Activated CD8-positive, alpha-beta memory T cell treated with anti-CD3 and anti-CD28 coated beads, Interleukin-2, amount 50 U/mL, for 24 hours (primary cell): ENCODE measurements around the gene NLRC5.
A peak's percentile ranks its signal among the peaks of the same experiment; 100 is the strongest.

Experiments used
- DNase-seq: peaks from one replicate; pipeline ENCODE4 v3.0.0-alpha.2; 2020; ENCODE audit errors: extremely low read depth

NLRC5 gene, protein sequence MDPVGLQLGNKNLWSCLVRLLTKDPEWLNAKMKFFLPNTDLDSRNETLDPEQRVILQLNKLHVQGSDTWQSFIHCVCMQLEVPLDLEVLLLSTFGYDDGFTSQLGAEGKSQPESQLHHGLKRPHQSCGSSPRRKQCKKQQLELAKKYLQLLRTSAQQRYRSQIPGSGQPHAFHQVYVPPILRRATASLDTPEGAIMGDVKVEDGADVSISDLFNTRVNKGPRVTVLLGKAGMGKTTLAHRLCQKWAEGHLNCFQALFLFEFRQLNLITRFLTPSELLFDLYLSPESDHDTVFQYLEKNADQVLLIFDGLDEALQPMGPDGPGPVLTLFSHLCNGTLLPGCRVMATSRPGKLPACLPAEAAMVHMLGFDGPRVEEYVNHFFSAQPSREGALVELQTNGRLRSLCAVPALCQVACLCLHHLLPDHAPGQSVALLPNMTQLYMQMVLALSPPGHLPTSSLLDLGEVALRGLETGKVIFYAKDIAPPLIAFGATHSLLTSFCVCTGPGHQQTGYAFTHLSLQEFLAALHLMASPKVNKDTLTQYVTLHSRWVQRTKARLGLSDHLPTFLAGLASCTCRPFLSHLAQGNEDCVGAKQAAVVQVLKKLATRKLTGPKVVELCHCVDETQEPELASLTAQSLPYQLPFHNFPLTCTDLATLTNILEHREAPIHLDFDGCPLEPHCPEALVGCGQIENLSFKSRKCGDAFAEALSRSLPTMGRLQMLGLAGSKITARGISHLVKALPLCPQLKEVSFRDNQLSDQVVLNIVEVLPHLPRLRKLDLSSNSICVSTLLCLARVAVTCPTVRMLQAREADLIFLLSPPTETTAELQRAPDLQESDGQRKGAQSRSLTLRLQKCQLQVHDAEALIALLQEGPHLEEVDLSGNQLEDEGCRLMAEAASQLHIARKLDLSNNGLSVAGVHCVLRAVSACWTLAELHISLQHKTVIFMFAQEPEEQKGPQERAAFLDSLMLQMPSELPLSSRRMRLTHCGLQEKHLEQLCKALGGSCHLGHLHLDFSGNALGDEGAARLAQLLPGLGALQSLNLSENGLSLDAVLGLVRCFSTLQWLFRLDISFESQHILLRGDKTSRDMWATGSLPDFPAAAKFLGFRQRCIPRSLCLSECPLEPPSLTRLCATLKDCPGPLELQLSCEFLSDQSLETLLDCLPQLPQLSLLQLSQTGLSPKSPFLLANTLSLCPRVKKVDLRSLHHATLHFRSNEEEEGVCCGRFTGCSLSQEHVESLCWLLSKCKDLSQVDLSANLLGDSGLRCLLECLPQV (N-terminal part only)

DNA sequence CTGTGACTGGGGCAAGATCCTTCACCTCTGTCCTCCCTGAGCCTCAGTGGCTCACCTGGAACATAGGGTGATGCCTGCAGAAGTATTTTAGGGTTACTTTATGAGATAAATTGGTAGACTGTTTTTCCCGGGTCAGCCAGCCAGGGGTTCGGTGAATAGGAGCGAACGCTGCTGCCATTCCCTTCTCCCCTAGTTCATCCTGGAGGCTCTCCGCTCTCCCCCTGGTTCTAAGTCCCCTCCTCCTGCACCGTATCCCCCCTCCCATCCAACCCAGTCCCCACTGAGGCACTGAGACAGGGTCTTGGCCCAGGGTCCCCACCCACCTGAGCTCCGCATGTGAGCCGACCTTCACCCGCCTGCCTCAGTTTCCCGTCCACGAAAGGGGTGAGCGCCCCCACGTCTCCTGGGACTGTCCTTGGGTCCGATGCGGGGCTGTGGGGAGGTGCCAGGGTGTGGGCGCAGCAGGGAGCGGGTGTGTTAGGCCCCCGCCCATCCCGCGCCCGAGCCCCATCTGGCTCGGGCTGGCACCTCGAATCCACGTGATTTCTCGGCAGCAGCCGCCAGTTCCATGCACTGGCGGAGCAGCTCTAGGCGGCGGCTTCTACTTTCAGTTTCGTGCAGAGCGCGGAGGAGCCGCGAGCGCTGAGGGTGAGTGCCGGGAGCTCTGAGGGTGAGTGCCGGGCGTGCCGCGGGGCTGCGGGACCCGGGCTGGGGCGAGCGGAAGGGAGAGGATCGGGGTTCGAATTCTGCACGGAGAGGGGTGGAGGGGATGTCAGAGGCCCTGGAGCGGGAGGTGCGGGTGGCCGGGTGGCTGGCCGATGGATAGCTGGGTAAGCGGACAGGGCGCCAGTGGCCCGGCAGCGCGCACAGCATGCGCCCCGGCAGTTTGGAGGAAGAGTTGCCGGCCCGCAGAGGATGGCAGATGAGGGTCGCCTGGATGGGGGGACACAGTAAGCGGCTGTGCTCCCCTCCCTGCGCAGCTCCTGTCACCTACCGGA, at the start of gene NLRC5:
NLRC5 (plus strand) TSS at position 610 of the 998 bp plus-strand sequence. CDS start 31,156 bp downstream, outside the sequence.
- peak; percentile 75 for DNase-seq

DNA sequence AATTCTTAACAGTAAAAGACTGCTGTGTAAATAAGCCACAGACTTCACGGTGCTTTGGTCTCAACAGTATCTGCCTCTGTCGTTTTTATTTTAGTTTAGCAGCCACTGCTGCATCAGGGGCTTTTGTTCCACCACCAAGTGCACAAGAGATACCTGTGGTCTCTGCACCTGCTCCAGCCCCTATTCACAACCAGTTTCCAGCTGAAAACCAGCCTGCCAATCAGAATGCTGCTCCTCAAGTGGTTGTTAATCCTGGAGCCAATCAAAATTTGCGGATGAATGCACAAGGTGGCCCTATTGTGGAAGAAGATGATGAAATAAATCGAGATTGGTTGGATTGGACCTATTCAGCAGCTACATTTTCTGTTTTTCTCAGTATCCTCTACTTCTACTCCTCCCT, 49.6 kb upstream of the NLRC5 start:
- no peak for DNase-seq

DNA sequence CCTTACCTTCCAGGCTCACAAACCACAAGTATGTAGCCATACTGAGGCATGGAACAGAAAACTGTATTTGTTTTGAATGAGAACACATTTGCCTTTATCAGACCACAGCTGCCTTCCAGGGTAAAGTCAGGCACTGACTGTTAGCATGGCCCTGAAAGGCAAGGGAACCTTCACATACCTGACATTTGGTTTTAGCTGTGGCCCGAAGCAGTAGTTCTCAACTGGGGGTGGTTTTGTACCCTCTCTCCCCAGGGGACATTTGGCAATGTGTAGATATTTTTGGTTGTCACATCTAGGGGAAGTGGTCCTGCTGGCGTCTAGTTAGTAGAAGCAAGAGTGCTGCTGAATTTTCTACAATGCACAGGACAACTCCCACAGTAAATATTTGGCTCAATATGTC, 48.3 kb upstream of the NLRC5 start:
- DNase-seq, result no peak

DNA sequence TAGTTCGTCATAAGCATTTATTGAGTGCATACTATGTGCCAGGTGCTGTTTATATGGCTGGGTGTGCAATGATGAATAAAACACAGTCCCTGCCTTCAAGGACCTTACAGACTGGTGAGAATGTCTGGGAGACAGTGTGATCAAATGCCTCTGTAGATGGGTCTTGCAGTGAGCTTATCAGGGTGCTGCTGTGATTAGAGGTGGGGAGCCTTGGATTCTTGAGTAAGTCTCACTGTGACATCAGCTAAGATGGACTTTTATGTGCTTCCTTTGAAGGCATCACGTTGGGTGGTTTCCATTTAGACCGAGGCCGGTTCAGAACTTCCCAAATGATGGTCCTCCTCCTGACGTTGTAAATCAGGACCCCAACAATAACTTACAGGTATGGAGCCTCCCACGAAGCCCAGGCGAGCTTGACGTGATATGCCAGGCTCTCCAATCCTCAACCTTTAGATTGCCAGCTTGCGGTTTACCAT, 47.5 kb upstream of the NLRC5 start:
- no peak for DNase-seq

DNA sequence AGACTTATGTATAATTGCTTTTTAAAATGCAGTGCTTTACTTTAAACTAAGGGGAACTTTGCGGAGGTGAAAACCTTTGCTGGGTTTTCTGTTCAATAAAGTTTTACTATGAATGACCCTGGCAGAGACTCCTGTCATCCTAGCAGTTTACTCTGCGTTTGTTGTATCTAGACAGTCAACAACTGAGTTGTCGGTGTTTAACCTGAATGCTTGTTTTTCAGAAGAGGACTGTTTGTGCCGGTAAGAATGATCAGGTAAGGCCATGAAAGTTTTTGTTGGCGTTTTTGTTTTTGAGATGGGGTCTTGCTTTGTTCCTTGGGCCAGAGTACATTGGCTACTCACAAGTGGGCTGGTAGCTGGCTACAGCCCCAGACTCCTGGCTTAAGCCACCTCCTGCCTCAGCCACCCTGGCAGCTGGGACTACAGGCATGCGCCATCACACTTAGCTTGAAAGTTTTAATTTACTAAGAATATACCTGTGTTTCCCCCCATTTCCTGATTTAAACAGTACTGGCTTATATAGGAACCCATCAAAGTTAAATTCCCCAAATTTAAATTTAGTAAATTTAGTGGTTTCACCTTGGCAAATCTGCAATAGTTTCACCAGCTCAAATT, 45.5 kb upstream of the NLRC5 start:
- DNase-seq, result no peak

DNA sequence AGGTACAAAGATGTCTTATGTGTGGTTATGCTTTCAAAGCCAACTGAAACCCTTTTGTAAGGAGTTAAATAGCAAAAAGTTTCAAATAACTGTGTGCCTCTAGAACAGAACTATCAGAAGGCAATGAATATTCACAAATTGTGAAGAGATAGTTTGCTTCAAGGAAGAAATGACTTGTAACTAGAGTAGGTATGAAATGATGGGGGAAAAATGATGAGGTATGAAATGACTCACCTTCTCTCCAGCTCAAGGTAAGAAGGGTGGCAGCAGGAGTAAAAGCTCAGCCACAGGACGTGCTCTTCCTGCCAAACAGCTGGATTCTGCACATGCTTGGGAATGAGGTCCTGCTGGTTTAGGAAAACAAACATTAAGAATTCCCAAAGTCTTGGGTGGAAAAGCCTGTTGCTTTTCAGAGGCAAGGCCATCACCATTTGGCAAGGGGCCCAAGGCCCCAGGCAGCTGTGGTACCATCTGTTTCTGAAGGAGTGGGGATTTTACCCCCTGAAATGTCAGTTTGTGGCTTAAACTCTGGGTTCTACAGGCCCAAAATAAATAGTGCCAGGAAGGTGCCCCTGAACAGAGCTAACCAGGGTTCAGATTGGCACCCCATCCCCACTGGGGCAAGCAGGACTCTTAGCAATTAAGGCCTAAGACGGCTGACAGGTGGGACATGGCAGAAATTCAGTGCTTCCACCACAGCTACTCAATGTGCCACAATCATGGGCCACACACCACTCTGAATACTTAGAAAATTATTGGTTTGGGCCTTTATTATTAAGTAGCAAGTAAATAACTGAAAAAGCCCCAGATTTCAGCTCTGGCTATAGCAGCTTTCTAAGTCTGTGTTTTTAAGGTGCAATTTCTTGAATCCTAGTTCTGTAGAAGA, 44.2 kb upstream of the NLRC5 start:
- DNase-seq, result no peak

DNA sequence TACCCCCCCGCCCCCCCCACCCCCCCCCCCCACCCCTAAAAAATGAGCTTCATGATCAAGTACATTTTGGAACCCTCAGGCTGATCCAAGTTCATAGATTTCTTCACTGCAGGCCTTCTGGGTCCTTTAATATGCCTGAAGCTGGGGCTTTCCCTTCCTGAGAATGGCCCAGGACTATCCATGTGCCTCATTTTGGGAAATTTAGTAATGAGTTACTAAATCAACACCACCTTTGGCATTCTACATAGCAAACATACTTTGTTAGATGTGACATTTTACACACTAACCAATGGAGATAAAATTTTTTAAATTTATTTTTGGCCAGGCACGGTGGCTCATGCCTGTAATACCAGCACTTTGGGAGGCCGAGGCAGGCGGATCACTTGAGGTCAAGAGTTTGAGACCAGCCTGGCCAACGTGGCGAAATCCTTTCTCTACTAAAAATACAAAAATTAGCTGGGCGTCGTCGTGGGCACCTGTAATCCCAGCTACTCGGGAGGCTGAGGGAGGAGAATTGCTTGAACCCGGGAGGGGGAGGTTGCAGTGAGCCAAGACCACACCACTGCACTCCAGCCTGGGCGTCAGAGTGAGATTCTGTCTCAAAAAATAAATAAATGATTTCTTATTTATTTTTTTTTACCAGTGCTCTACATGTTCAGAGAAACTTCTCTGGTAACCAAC, 43.4 kb upstream of the NLRC5 start:
- DNase-seq, result no peak

DNA sequence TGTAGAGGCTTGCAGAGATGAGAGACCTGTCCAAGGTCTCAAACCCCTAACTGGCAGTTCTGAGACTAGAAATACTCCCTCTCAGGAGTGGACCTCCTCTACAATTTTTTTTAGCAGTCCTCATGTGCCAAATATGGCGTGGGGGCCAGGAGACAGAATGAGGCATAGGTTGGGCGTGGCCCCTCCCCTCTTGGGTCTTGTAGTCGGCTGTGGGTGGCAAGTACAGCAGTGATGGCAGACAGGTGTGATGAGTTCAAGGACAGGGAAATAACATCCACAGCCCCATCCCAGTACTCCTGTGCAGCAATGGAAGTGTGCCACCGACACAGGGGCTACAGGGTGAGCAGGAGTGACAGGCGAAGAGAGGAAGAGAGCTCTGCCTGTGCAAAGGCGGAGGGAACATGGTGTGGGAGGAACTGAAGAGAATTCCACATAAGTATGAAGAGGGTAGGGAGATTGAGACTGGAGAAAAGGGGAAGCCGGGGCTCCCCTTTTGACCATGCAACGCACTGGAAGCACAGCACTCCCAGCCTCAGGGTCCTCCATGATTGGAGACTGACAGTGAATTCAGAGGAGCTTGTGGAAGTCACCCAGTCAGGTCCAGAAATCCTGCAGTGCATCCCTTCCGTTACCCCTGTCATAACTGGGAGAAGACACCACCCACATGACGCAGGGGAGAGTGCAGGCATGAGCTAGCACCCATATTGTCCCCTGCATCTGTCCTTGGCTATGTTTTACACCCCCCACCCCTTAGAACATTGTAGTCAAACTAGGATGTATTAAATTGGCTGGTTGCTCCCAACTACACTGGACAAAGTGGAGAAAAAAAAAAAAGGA, 42.4 kb upstream of the NLRC5 start:
- no peak for DNase-seq

DNA sequence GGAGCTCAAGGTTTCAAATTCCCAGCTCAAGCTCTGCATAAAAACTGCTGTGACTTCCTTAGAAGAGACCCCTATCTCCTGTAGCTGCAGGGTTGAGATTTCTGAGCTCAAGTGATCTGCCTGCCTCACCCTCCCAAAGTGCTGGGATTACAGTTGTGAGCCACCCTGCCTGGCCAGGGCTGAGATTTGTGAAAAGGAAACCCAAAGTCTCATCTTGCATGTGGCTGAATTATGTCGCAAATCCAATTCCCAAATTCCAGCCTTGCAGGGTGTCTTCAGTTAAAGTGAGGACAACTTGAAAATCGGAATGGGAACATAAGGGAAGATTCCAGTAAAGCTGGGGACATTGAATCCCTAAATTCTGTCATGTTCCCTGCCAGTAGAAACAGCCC, 41.8 kb upstream of the NLRC5 start:
- no peak for DNase-seq

DNA sequence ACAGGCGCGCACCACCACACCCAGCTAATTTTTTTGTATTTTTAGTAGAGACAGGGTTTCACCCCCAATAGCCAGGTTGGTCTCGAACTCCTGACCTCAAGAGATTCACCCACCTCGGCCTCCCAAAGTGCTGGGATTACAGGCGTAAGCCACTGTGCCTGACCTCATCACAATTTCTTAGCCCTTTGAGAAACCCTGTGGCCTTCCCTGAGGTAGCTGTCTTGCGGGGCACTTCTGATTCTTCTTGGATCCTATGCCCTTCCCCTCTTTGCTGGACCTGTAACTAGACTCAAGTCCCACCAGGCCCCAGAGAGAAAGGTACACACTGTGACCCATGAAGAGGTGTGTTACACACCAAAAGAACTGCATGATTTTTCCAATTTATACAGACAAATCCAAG, 41.1 kb upstream of the NLRC5 start:
- no peak for DNase-seq

DNA sequence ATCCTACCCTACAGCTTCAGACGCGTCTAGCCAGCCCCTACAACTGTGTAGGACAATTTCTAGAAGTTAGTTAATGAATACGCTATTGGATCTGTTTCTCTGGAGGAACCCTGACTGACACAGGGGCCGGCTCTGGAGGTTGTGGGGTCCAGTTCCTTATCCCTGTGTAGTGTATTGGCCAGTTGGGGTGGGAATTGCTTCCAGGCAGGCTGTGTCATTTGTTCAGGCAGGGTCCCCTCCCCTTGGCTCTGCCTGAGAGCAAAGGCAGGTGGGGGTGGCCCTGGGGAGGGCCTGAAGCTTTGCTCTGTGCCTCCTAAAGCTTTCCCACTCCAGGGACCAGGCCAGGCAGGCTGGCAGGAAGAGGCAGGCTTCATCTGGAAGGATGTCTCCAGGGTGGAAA, 39.3 kb upstream of the NLRC5 start:
- DNase-seq, result no peak

DNA sequence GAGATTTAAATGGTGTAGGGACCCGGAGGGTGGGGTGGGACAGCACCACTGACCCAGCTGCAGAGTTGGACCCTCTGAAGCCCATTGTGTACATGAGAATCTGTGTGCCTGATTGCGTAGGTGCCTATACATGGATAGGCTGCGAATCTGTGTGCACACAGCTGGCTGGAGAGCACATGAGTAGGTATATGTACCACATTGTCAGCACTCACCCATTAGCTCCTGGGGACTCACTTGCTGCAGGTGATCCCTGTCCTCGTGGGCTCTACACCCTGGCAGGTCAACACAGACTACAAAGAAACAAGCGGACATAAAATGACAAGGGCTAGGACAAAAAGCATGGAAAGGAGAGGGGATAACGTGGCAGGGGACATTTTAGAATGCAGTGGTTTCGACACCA, 38.9 kb upstream of the NLRC5 start:
- DNase-seq, result no peak

DNA sequence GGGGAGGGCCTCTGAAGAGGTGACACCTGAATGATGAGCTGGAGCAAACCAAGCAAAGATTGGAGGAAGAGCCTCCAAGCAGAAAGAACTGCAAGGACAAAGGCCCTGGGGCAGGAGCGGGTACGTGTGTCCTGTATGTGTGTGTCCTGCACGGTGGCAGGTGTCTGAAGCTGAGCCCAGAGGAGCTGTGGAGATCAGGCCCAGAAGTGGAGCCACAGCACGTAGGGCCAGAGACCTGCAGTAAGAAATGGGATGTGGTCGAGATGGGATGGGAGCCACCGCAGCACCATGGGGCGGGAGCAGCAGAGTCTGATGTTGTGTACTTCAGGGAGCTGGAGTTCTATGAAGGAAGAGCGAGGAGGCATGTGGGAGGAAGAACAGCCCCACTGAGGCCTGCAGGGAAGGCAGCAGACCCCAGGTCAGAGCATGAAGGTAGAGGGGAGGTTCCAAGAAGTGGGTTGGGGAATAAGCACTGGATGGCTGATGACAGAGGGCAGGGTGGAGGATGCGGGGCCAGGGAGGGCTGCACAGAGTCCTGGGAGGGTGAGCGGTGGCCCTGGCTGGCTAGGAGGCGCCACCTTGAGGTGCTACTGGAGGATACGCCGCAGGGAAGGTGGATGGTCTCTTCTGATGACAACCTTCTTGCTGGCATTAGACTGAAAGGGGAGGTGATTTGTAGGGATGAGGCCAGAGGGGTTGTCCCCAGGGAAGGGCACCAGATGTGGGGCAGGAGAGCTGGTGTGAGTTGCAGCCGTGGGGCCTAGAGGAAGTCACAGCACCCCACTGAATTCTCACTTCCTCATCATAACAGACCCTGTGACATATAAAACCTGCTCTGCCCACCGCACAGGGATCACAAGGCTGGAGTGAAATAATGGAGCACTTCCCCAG, 38.2 kb upstream of the NLRC5 start:
- DNase-seq, result no peak

DNA sequence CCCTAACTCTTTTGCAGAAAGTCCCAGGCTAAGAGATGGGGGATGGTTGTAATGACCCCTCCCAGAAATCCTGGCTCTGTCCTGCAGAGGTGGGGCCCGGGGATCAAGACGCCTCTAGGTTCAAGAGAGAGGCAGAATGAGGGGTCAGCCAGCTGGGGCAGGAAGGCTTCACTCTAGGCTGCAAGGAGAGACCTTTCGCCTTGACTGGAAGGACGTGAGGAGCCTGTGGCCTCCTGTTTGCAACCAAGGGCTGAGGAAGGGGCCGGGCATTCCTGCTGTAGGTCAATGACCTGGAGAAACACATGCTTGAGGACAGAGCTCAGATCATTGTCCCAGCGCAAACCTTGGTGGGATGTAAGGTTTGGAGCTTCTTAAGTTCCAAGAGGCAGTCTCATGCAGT, 36.4 kb upstream of the NLRC5 start:
- no peak for DNase-seq

DNA sequence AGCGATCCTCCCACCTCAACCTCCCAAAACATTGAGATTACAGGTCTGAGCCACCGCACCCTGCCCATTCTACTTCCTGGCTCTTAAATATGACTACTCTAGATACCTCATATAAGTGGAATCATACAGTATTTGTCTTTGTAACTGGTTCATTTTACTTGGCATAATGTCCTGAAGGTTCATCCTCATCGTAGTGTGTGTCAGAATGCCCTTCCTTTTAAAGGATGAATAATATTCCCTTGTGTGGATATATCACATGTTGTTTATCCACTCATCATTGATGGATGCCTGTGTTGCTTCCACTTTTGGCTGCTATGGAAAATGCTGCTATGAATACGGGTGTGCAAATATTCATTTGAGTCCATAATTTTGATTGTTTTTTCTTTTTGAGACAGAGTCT, 33.3 kb upstream of the NLRC5 start:
- no peak for DNase-seq

DNA sequence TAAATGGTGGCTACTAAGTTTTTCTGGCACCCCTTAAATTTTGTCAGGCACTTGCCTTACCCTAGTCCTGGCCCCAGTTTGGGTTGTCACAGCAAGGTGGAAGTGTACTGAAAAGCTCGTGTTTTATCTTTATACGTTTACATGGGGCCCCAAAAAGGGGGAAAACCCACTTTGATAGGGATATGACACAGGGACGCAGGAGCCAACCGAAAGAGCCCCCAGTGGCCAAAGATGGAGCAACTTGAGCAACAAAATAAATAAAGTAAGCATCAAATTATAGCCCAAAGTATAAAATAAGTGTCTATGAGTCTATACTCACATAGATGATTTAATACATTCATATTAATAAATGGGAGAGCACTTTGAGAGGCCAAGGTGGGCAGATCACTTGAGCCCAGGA, 32.6 kb upstream of the NLRC5 start:
- no peak for DNase-seq
